Right ventricle myocardium superior (tissue), 1 donor: Measurements from ENCODE around the gene ZBED1. TPM values are rescaled to one million over a fixed set of nuclear protein-coding genes. Genes with fewer than 3 reads are reported as not detected.
A peak's percentile ranks its signal among the peaks of the same experiment; 100 is the strongest.
"Not testable (repeated sequence)": the region's sequence is repeated elsewhere in the genome, so short reads cannot be mapped to it uniquely, and the experiment has no call there.

Experiments
- ATAC-seq: fragments of 200-7000 bp; cut with Tn5 transposase; one replicate; pipeline ENCODE4 v1.9.1; 2020; ENCODE audit warnings: mild to moderate bottlenecking; ENCODE audit not compliant: poor library complexity
- DNase-seq: peaks from one replicate; pipeline ENCODE4 v3.0.0-alpha.2; 2020
- intact Hi-C: fragments of 100-400 bp; cut with DNase I; formaldehyde crosslinking; loops from one replicate; pipeline ENCODE4 v1.11.2; 2022
- total RNA-seq: library from RNA; stranded (reverse); fragmentation: NEBNext Ultra II Directional; extraction: Animal tissue kit (Norgen Biotek cat#: 25700); gene quantifications from one replicate; pipeline ENCODE4 v1.2.1, GENCODE V29; 2021
- donor health status: DM: no; HTN: yes; CAD: no; lungs with severe emphysema.

The ZBED1 gene
- total RNA-seq, 1 donor from 2014 or later = 75.7 TPM

GRCh38 chrX:2483398-2484060, 17.2 kb downstream of the ZBED1 start:
- DNase-seq = no peak
- no peak for ATAC-seq
- intact Hi-C loops = no loop called here

- DNase-seq, intact Hi-C loops: not testable (repeated sequence)
- ATAC-seq = peak; percentile 55
Measured at GRCh38 chrX:2481597-2481996, 19.2 kb downstream of the ZBED1 start.

- intact Hi-C loops, ATAC-seq, DNase-seq: not testable (repeated sequence)
Measured at GRCh38 chrX:2479982-2480381, 20.8 kb downstream of the ZBED1 start.

GRCh38 chrX:2479420-2479780, 21.4 kb downstream of the ZBED1 start:
- no peak for DNase-seq
- intact Hi-C loops = no loop called here
- ATAC-seq = no peak

GRCh38 chrX:2478546-2479419, 22.0 kb downstream of the ZBED1 start:
- DNase-seq = no peak
- ATAC-seq = no peak
- intact Hi-C loops = no loop called here

- intact Hi-C loops, DNase-seq, ATAC-seq: not testable (repeated sequence)
Measured at GRCh38 chrX:2477313-2477712, 23.5 kb downstream of the ZBED1 start.

GRCh38 chrX:2474963-2475726, 25.6 kb downstream of the ZBED1 start:
- ATAC-seq (no peak), DNase-seq (no peak)
- intact Hi-C loops = no loop called here

GRCh38 chrX:2474280-2474962, 26.4 kb downstream of the ZBED1 start:
- DNase-seq (no peak), ATAC-seq (no peak)
- intact Hi-C loops = no loop called here

GRCh38 chrX:2473064-2473463, 27.7 kb downstream of the ZBED1 start:
- DNase-seq, ATAC-seq, intact Hi-C loops: not testable (repeated sequence)

- DNase-seq = no peak
Measured at GRCh38 chrX:2471641-2472040, 29.1 kb downstream of the ZBED1 start.

GRCh38 chrX:2471126-2471525, 29.6 kb downstream of the ZBED1 start:
- DNase-seq, ATAC-seq, intact Hi-C loops: not testable (repeated sequence)

More at GRCh38 chrX:2471641-2472040, 29.1 kb downstream of the ZBED1 start:
- no peak for ATAC-seq
- intact Hi-C loops = no loop called here

- ATAC-seq, DNase-seq, intact Hi-C loops: not testable (repeated sequence)
Measured at GRCh38 chrX:2469852-2470251, 30.9 kb downstream of the ZBED1 start.

- intact Hi-C loops = no loop called here
- ATAC-seq (no peak), DNase-seq (no peak)
Measured at GRCh38 chrX:2469196-2469685, 31.5 kb downstream of the ZBED1 start.

- ATAC-seq (no peak), DNase-seq (no peak)
- intact Hi-C loops = no loop called here
Measured at GRCh38 chrX:2468261-2469195, 32.2 kb downstream of the ZBED1 start.

GRCh38 chrX:2466876-2467656, 33.7 kb downstream of the ZBED1 start:
- intact Hi-C loops = no loop called here
- DNase-seq (no peak), ATAC-seq (no peak)

- intact Hi-C loops = no loop called here
- ATAC-seq (no peak), DNase-seq (no peak)
Measured at GRCh38 chrX:2464677-2465166, 36.1 kb downstream of the ZBED1 start.
